HG03342 (cell line): ENCODE results near the gene GABPB2.
A peak's percentile ranks its signal among the peaks of the same experiment; 100 is the strongest.

Source experiments
- ATAC-seq: cut with Tn5 transposase; IDR thresholded peaks from one replicate; pipeline ENCODE4 v1.9.1; 2021; ENCODE audit warnings: mild to moderate bottlenecking, moderate library complexity; ENCODE audit not compliant: unreplicated experiment

The GABPB2 gene

DNA sequence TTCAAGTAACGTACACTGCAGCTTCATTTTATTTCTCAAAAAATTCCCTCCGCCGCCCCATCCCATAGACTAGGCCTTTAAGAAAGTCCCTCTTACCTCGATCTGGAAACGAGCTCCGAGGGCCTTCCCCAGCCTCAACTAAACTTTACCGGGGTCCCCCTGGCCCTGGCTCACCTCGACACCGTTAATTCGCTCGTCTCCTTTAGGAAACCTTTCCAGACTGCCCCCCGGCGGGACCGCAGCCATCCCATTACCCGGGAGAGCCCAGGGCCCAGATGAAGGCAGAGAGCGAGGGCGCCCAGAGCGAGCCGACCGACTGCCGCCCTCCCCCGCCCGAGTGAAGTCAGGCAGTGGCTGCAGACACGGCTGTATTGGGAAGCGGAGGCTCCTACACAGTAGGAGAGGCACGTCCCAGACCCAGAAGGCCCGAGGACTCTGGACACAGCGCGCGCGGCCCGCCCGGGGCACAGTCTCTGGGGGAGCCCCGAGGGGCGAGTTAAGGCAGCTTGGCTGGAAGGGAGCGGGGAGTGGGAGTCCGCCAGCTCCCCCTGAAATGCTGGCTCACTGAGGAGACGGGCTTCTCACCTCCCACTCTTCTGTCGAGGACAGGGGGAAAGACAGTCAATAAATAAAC lies 61.3 kb downstream of the GABPB2 start:
- ATAC-seq, result no peak

DNA sequence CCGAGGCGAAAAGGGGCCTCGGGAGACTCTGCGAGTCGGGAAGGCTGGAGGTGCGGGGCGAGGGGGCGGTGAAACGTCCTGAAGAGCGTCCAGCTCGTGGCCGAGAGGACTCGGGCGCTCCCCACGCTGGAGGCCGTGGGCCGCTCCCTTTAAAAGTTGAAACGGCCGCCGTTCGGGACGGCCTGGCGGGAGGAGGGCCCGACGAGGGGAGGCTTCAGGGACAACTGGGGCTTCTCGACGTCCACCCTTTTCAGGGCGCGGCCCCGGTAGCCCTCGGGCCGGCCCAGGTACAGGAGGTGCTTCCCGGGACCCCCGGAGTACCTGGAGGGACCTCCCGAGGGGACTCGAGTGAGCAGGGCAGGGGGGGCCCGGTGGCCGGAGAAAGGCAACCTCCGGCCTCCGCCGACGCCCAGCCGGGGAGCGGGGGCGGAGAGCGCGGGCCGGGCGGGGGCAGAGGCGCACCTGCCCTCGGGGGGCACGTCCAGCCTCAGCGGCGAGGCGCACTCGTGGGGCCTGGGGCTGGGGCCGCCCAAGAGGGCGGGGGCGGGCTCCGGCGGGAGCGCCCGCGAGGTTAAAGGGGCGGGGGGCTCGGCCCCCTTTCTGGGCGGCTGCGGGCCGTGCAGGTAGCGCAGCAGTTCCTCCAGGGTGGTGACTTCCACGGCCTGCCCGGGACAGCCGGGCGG lies 61.9 kb downstream of the GABPB2 start:
- ATAC-seq, result no peak

DNA sequence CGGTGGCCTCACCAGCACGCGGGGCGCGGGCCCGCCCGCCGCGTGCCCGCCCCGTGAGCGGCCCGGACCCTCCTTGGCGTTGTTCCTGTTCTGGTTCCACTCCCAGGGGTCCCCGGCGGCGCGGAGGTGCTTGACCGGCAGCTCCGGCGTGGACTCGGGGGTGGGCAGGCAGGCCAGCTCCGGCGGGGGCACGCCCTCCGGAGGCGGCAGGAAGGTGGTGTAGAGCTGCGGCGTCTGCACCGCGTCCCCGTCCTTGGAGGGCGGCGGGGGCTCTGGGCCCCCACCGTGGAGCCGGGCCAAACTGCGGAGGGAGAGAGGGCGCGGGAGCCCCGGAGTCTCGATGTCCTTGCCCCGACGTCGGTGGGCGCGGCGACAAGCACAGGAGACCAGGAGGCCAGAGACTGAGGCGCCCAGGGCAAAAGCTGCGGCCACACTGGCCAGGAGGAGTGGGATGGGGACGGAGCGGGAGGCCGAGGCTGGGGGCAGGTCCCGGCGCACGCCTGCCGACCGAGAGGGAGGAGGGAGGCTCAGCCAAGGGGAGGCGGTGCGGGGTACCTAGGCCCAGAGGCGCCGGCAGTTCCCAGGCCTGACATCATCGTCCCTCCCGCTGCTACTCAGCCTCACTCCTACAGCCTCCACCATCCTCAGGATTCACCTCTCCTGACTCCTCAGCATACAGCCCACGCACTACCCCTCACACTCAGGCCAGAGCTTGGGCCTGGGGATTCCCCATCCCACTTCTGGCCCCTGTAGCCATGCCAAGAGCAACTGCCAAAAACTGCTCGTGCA lies 62.7 kb downstream of the GABPB2 start:
- ATAC-seq, result no peak

DNA sequence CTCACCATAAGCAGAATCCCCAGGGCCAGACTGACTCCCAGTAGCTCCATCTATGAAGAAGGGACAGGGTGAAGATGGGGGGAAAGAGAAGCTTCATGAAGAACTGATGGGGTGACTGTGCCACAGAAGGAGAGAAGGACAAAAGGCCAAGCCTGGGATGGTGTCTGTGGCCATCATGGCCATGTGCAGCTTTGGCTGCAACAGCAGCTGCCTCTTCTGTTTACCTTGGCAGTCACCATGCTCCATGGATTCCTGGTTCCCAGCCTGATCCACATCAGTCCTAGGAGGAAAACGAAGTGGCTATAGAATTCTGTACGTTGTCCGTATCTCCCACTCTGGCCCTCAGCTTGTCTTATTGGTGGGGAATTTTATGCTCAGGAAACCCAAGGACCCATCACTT lies 63.8 kb downstream of the GABPB2 start:
- no peak for ATAC-seq

DNA sequence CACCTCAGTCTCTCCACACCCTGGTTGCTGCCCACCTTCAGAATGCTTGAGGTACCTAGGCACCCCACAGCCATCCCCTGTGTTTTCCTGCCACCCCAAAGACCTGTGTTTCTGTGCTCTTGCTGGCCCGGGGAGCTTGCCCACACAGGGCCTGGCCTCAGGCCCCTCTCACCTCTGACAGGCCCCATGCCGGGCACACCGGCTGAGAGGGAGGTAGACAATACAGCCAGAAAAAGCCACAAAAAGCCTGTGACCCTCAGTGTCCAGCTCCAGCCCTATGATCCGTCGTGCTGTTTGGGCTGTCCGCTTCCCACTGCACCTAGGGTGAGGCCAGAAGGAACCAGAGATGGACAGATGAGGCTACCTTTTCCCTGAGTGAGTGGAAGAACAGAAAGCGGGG lies 64.4 kb downstream of the GABPB2 start:
- ATAC-seq, result no peak

DNA sequence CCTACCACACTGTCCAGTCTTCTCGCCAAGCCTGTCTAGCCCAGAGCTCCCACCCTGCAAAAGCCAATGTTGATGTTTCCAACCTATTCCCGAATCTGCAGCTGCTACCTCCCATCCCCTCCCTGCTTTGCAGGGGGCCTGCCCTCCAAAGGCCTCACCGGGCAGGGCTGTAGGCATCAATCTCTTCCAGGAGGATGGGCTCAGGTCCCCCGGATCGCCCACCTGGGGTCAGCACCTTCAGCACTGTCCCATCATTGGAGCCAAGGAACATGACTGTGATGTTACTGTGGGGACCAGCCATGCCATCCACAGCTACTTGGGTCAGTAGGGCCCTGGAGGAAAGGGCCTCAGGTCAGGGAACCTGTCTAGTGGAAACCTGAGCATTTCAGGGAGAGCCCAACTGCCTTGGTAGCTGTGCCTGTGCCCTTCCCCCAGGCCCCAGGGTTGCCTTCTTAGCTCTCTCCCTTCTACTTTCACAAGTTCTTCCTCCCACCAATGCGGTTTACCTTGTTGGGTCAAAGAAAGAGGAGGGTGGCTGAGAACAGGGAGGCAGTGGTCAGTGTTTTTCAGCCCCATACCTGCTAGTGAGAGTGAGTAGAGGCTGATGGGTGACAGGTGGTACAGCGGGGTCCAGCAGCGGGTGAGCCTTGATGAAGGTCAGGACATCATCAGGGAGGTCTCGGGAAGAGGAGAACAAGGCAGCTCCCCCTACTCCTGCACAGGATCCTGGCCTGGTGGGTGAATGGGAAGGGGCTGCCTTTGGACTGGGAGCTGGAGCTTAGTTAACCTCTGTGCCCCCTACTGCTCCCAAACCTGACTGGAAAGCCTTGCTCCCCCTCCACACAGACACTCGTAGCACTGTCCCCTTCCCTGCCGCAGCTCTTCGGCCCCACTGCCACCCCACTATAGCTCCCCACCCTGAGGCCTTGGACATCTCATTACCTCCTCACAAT lies 65.1 kb downstream of the GABPB2 start:
- ATAC-seq, result no peak

DNA sequence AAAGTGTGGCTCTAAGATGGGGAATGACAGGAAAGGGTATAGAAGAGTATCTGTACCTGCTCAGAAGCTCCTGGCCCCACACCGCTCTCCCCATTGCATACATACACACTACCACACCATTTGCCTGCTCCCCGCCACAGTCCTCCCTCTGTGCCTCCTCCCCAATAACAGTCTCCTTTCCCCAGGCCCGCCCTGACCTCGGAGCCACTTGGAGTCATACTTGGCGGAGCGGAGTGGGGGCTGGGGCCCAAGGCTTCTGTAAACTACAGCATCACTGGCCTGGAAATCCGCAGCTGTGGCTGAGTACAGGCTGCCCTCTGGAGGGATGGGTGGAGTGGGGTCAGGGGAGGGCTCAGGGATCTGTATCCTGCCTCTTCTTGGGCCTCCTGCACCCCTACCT lies 67.2 kb downstream of the GABPB2 start:
- ATAC-seq, result no peak

DNA sequence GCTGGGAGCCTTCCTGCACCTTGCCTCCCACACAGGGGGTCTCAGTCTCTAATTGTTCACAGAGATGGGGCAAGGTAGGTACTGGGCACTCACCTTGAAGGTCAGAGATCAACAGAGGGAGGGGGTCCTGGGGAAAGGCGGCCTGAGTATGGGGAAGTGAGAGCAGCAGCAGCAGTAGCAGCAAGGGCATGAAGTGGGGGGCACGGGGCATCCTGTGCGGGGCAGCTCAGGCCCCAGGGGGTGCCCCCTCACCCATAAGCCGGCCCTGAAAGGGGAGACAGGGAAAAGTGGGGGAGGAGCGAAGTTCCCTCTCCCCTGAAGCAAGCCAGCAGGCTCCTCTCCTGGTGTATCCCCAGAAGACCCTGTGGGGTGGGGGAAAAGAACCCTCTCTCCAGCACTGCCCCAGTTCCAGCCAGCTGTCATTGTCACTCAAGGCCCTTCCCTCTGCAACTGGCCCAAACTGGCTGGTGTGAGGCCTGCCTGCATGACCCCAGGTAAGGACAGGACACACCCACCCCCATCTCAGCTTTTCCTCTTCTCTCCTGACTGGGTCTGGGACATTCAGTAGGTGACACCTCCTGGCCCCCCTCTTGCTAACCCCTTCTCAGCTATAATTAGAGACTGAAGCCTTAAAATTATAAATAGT lies 72.0 kb downstream of the GABPB2 start:
- no peak for ATAC-seq

DNA sequence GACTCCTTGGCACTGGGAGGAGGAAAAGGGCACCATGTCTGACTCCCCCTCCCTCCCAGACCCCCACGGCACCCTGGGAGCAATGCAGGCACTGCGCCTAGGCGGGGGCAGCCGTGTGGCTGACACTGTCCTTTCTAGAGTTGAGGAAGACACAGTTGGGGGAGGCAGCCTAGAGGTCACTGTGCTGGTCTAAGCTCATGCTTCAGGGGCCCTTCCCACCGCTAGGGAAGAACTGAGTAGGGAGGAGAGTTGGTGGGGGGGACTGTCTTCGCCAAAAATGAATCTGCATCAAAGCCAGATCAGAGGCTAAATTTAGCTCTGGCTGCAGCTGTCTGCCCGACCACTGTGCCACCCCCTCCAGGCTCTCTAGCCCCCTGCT lies 72.5 kb downstream of the GABPB2 start:
- ATAC-seq, result no peak

DNA sequence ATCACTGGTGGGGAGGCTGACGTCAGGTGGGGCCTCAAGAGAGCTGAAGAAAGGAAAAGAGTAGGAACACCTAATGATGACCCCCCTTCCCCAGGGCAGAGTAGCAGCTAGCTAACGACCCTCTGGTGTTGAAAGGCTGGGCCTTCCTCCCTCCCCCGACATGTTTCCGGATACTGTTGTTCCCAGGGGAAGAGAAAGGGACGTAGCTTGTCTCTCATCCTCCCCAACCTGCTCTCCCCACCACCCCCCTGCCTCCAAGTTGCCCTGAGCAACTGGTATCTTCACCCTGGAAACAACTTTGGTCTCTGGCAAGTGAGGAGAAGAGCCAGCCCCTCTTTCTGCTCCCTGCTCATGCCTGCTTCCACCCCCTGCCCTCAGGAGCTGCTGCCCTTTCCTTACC lies 73.4 kb downstream of the GABPB2 start:
- no peak for ATAC-seq

DNA sequence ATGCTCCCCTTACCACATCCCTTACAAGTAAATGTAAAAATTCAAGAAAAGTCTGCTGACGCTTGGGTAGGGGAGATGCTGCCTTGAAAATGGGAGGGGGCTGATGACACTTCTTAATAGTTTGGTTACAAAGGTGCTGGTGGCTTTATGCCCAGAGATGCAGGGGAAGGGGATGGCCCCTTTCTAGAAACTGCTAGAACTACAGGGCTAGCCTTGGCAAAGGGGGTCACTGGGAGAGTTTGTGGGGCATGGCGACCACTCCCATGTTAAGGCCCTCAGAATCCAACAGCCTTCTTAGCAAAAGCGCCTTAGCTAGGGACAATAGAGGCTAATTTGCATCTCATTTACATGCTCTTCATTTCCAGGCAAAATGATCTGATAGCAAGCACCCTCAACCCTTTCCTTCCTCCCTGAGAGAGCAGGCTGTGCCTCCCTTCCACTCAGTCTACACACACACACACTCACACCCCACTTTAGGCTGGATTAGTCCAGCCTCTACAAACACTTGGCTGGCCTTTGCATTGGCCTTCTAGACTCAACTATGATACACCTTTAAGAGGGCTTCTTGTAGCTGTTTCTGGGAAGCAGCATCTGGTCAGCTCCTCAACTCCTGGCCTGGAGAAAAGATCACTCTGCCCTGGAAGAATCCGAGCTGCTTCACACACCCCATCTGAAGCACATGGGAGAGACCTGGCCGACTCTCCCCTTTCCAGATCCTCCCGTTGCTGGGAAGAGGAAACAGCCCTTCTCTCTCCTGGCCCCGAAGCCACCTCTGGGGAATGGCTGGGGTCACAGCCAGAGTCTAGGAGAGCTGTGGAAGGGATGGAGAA lies 74.1 kb downstream of the GABPB2 start:
- ATAC-seq, result no peak

DNA sequence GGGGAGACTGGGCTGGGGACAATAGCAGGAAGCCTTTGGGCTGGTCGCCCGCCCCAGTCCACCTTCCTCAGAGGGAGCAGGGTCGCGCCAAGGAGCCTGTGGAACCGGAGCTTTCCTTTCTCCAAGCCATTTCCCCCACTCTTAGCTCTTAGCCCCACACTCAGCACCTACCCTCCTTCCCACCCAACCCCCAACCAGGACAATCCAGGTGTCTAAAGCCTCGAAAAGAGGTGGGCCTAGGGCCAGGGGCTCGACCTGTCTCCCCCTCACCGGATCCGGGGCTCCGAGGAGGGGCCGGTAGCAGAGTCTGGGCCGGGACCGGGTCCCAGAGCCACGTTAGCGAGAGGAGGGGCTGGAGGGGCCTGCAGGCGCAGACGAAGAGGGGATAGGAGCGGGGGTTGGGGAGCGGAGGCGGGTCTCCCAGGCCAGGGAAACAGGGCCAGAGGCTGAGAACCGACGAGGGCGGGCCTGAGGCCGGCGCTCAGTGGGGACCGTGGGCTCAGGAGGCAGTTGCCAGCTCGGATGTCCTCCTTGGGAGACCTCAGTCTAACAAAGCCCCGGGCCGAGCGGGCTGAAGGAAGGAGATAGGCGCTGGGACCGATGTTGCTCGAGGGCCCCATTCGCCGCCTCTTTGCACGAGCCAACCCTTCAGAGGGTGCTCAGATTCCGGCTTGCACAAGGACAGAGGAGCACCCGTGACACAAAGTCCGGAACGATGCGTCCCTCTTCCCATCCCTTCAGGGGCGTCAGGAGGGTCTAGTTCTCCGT lies 74.9 kb downstream of the GABPB2 start:
- ATAC-seq, result no peak

DNA sequence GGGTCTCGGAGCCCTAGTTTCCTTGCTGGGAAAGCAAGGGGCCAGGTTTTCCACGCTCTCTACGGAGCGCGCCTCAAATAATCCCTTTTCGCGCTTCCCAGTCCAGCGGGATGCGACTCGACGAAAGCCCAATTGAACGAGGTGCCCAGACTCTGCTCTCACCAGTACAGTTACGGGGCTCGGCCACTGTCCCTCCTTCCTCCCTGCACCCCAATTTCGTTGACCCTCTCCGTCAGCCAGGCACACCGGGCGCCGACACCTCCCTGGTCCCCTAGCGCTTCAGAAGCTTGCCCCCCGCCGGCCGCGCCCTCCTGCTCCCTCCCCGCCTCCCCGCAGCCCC lies 75.5 kb downstream of the GABPB2 start:
- no peak for ATAC-seq

DNA sequence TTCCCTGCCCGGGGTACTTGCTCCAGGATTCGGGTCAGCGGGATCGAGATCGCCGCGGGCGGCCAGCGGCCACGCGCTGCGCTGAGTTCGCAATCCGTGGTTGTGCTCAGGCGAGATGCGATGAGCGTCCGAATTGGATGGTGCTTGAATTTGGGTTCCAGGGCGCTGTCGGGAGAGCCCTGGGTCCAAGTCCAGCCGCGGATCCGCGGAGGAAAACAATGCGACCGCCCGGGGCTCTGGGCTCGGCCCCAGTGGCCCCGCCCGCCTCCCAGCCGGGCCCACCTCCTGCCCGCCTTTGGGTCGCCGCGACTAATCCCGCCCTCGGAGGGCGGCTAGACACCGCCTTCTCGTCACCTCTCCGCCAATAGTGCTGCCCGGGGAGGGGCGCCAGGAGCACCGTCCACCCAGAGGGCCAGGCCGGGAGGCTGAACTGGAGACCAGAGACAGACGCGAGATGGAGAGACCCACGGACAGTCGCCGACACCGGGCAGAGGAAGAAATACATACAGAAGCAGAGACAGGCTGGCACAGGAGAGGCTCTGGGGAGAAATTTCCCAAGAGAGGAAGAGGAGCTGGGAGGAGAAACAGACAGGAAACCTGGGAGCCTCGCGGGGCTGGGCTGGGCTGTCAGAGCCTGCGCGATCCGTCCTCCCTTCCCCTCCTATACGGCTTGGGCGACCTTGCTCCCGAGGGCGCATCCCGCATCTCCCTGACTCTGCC lies 76.0 kb downstream of the GABPB2 start, which contains the start of gene SEMA6C:
Gene SEMA6C, minus strand, starts transcription at position 220 of the 720 bp plus-strand sequence. CDS start 4,010 bp downstream, outside the sequence.
- ATAC-seq, result peak; percentile 95

DNA sequence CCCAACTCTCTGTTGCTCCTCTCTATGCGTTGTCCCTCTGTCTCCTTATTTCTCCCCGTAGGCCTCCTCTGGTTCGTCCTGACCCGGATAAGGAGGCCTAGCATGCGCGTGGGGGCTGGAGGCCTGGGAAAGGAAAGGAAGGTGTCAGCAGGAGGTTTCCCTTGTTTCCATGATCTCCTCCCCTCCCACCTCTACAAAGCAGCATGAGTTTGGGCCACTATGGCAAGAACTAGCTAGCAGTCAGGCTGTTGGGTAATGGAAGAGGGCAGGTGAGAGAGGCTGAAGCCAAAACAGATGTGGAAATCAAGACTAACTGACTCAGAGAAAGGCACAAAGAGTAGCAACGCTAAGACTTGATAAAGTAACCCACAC lies 76.6 kb downstream of the GABPB2 start:
- ATAC-seq, result no peak

DNA sequence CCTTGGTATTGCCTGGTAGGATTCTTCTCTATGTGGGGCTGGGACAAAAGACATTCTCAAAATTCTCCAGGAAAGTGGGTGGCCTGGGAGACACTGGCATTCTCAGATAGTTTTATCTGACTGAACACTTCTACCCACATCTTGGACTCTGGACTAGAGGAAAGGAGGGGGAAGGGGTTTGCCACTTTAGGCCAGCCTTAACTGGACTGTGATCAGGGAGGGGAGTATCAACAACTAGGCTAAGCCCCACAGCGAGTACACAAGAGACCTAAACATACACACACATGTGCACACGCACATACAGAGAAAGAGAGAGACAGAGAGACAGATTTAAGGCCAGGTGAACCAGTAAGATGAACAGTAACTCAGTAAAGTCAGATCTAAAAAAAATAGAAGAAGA lies 77.1 kb downstream of the GABPB2 start:
- ATAC-seq, result no peak

DNA sequence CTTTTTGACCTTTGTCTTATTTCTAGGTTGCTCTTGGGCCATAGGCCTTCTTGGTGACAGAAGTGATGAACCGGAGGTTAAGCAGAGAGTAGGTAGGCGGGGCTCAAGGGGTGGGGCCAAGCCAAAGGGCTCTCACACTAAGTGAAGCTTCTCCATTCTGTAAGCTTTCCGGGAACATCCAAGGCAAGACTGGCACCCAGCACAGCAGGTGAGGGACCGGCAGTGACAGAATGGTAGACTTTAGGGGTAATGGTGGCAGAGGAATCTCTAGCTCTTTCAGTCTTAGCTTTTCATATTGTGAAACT lies 85.9 kb downstream of the GABPB2 start, which contains the start of gene TNFAIP8L2:
Gene TNFAIP8L2, plus strand, starts transcription at position 135 of the 305 bp plus-strand sequence. CDS start 2,049 bp downstream, outside the sequence.
- ATAC-seq, result peak; percentile 57

DNA sequence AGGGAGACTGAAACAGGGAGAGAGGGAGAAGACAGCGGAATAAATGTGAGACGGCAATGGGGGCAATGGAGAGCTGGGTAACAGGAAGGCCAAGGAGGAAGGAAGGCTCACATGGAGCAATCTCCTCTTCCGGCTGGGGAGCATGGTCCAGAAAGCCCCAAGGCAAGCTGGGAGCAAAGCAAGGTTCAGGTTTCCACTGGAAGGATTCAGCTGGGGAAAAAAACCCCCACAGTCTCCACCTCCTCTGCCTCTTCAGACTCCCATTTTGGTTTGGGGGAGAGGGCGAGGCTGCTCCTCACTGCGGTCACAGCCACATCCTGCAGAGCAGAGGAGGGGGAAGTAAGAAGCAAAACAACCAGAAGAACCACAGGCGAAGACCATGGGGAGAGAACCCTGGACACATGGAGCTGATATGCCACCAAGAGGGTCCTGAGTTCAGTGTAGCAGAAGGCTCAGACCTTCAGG lies 86.5 kb downstream of the GABPB2 start:
- no peak for ATAC-seq
